GM18511 (cell line): Measurements from ENCODE around the gene MOBP.
"Not testable (repeated sequence)": the region's sequence is repeated elsewhere in the genome, so short reads cannot be mapped to it uniquely, and the experiment has no call there.

ENCODE experiments used
- ATAC-seq: cut with Tn5 transposase; IDR thresholded peaks from one replicate; pipeline ENCODE4 v1.9.1; 2021; ENCODE audit warnings: mild to moderate bottlenecking, moderate library complexity; ENCODE audit not compliant: unreplicated experiment

MOBP gene

DNA sequence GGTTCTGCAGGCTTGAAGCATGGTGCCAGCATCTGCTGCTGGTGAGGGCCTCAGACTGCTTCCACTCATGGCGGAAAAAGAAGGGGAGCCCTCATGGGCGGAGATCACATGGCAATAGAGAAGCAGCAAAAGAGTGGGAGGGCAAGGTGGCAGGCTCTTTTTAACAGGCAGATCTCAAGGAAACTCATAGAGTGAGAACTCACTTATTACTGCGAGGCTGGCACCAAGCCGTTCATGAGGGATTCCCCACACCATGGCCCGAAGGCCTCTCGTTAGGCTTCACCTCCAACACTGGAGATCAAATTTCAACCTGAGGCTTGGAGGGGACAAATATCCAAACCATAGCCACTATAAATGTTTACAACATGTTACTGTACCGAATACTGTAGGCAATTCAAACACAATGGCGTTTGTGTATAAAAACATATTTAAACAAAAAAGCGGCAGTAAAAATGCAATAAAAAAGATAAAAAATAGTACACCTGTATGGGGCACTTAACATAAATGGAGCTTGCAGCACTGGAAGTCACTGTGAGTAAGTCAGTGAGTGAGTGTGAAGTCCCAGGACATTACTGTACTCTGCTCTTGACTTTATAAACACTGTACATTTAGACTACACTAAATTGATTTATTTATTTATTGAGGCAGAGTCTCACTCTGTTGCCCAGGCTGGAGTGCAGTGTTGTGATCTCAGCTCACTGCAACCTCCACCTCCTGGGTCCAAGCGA lies 18.8 kb upstream of the MOBP start:
- ATAC-seq, result no peak

GRCh38 chr3:39449796-39450195 lies 17.7 kb upstream of the MOBP start:
- no peak for ATAC-seq

DNA sequence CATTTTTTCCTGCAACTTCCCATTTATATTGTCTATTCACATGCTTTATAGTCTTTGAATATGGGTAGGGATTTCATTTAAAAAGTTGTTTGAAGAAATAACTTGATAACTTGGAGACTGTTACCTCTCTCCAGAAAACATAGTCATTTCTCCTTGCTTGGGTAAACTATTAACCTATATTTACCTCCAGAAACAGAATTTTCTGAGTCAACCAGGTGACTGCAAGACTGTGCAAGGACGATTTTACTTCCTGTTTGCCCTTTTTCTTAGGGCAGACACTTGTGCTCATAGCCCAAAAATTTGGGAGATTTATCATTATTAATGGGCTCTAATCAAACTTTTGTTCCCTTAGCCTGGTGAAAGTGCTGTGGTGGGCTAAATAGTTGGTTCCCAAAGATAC lies 14.3 kb upstream of the MOBP start:
- ATAC-seq, result peak; percentile 85

GRCh38 chr3:39453872-39454271 lies 13.6 kb upstream of the MOBP start:
- not testable (repeated sequence) for ATAC-seq

GRCh38 chr3:39454591-39455217 lies 12.8 kb upstream of the MOBP start:
- no peak for ATAC-seq

GRCh38 chr3:39456159-39456558 lies 11.3 kb upstream of the MOBP start:
- ATAC-seq, result no peak

DNA sequence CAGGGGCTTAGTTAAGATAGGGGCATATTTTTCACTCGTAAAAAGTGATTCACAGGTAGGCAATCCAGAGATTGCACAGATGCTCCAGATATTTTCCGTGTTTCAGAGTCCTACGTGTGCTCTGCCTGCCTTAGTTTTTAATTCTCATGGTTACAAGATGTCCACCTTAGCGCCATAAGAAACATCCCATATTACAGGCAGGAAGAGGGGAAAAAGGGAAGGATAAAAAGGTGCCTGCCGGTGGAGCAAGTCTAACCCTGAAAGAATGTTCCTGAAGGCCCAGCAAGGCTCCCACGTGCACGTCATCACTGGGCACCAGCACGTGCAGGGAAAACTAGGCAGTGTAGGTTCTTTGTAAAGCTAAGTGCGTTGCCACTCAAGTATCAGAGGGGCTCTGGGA lies 10.1 kb upstream of the MOBP start:
- no peak for ATAC-seq

GRCh38 chr3:39458579-39458978 lies 8.9 kb upstream of the MOBP start:
- ATAC-seq, result not testable (repeated sequence)

DNA sequence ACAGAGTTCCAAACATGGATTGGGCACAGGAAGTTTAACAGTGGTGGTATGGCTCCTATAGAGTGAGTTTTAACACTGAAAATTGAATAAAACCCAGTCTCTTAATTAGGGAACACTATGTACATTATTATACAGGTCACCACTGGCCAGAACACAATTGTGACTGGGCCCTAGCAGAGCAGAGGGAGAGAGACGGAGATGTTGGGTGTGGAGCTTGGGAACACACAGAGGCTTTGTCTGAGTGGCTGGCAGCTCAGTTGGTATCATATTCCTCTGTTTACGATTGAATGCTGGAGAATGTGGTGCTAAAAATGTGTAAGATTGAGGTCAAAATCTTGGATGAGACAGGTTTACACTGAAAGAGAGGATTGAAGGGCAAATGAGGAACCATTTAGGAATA lies 6.8 kb upstream of the MOBP start:
- no peak for ATAC-seq

DNA sequence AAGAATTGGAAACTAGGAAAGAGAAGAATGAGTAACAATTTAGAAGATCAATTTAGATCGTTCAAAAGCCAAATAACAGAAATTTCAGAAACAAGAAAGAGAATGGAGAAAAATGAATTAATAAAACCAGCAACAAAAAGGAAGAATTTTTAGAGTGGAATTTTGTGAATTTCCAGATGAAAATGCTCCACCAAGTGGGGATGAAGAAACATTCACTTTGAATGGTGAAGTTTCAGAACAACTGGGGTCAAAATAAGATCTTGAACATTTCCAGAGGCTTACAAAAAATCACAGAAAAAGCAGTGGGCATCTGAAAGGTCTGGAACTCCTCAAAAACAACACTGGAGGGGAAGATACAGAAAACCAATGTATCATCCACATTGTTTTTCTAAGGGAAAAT lies 4.2 kb upstream of the MOBP start:
- no peak for ATAC-seq

DNA sequence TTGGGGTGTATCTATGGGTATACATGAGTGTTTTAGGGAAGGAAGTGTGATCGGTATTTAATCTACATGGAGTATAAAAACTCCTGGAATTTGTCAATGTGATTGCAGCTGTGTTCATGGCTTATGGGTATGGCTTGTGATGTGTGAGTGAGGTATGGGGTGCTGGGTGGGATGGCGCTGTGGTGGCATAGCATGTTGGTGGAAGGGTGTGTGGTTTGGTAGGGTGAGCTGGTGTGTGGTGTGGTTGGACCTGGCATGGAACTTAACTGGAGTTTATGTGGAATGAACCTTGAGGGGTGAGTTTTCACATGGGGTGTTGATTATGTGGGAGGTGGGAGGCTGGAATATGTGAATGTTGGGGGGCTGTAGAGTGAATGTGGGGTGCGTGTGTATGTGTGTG lies 492 bp upstream of the MOBP start:
- ATAC-seq, result no peak

DNA sequence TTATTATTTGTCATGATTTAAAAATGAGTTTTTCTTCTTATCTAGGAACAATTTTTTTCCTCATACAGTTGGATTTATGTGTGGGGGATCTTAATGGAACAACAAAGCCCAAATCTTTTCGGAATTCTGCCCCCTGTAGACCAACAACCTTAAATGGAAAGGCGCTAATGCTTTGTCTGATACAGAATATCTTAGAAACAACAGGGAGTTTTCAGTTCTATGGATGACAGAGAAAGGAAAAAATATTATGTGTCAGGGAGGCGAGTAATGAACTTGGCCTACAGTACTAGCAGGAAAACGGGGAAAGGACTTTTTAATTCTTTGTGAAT lies 592 bp downstream of the MOBP start:
- no peak for ATAC-seq

- no peak for ATAC-seq
These were observed 1.8 kb downstream of the MOBP start for GRCh38 chr3:39469258-39469657.

- no peak for ATAC-seq
These were observed 2.5 kb downstream of the MOBP start for GRCh38 chr3:39469945-39470344.

DNA sequence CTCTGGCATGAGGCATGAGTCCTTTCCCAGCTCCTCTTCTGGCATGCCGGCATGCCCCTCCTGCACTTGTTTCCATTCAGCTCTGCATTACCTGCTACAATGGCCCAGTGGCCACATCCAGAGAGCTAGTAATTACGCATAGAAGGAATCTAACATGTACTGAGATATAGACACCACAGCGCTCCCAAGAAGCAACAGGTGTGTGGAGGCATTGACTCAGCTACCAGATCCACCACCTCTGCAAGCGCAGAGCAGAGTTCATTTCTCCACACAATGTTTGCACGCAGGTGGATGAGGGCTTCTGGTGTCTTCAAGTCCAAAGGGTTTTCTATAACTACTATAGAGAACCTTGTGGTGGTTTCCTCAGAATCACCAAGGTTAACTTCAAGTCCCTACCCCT lies 4.2 kb downstream of the MOBP start:
- no peak for ATAC-seq

- no peak for ATAC-seq
These were observed 6.1 kb downstream of the MOBP start for GRCh38 chr3:39473452-39474125.

DNA sequence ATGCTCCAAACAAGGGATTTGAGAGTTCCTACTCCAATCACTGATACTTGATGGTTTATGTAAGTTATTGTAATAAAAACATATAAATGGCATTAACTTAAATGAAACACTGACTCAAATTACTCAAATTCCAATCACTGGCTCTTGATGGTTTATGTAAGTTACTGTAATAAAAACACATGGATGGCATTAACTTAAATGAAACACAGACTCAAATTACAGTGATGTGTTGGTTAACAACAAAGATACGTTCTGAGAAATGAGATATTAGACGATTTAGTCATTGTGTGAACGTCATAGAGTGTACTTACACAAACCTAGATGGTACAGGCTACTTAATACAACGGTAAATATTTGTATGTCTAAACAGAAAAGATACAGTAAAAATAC lies 6.6 kb downstream of the MOBP start:
- ATAC-seq, result no peak

DNA sequence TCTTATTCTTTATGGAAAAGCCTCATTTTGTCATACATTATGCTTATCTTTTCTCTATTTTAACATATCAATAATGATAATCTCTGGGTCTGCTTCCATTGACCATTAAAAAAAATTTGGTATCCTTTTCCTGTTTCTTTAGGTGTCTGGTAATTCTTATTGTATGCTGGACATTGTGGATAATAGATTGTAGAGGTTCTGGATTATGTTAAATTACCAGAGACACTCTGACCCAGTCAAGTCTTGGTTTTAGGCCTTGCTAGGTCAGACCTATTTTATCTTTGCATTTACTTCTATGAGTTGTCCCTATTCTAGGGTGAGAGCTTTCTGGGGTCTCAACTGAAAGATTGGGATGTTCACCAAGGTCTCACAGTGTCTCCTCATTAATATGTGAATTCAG lies 9.3 kb downstream of the MOBP start:
- ATAC-seq, result no peak

- no peak for ATAC-seq
These were observed 10.7 kb downstream of the MOBP start for GRCh38 chr3:39478226-39478625.

- no peak for ATAC-seq
These were observed 12.4 kb downstream of the MOBP start for GRCh38 chr3:39479701-39480414.

GRCh38 chr3:39485547-39485946 lies 18.1 kb downstream of the MOBP start:
- no peak for ATAC-seq

DNA sequence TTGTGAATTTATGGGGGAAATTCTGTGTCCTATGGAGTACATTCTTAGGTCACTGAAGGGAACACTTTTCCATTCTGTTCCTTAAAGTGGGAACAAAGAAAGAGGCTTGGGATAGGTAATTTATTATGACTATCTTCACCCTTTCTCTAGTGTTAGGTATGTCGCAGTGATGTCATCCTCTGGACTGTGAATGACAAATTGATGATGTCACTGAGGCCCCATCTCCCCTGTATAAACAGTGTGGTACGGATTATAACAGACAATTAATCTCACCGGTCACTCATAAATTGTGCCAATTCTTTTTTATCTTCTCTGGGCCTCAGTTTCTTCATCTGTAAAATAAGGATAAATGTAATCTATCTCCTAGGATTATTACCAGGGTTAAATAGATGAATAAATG lies 23.5 kb downstream of the MOBP start:
- ATAC-seq, result no peak
